Large intestine (tissue), 3 donors: ENCODE data around the gene FBXO24. TPM values are rescaled to one million over a fixed set of nuclear protein-coding genes. Genes with fewer than 3 reads are reported as not detected.

Experiments
- DNase-seq, 2 donors: peaks; one replicate each; pipeline versions ENCODE4 v3.0.0 to v3.0.0-alpha.2; 2013
- H3K27ac ChIP-seq: one replicate; pipeline ENCODE4 v1.5.1; 2013; ENCODE audit warnings: low read length
- H3K27me3 ChIP-seq: 2 replicates; pipeline ENCODE4 v1.6.1; 2013; ENCODE audit warnings: low read length; ENCODE audit not compliant: control insufficient read depth, insufficient read depth
- H3K36me3 ChIP-seq: 2 replicates; pipeline ENCODE4 v1.6.1; 2013; ENCODE audit warnings: low read length; ENCODE audit not compliant: control insufficient read depth, insufficient read depth
- H3K4me1 ChIP-seq: one replicate; pipeline ENCODE4 v1.6.1; 2013; ENCODE audit warnings: low read length; ENCODE audit not compliant: control insufficient read depth, insufficient read depth
- H3K4me3 ChIP-seq: one replicate; pipeline ENCODE4 v1.5.1; 2013; ENCODE audit warnings: low read length
- H3K9me3 ChIP-seq: one replicate; pipeline ENCODE4 v1.6.1; 2013; ENCODE audit warnings: mild to moderate bottlenecking, low read depth, low read length, moderate library complexity; ENCODE audit not compliant: control insufficient read depth
- WGBS: methylation state at CpG from one replicate; pipeline ENCODE4 v1.1.5; 2013; ENCODE audit warnings: low lambda C conversion rate; ENCODE audit not compliant: insufficient coverage; 5-methylcytosine and 5-hydroxymethylcytosine counted together
- polyA plus RNA-seq: library from polyadenylated mRNA; unstranded; fragments of 120-200 nt; gene quantifications from one replicate; pipeline ENCODE4 v1.2.1, GENCODE V29; 2013

The FBXO24 gene
- polyA plus RNA-seq, 1 donor, result 0.88 TPM

GRCh38 chr7:100574362-100575205 lies 11.5 kb upstream of the FBXO24 start:
- peaks cover 11% of the 10 kb centered on the region for H3K4me1 ChIP-seq
- DNase-seq, result no peak
- H3K27me3 ChIP-seq, result peaks cover 9% of the 10 kb centered on the region
- H3K27ac ChIP-seq, result no peak overlapping the region
- peaks cover 53% of the 10 kb centered on the region for H3K36me3 ChIP-seq
- no CpG with 5 or more reads among the region's 44 CpGs for WGBS
- H3K9me3 ChIP-seq, result no peaks in the 10 kb centered on the region
- H3K4me3 ChIP-seq, result no peak overlapping the region

DNA sequence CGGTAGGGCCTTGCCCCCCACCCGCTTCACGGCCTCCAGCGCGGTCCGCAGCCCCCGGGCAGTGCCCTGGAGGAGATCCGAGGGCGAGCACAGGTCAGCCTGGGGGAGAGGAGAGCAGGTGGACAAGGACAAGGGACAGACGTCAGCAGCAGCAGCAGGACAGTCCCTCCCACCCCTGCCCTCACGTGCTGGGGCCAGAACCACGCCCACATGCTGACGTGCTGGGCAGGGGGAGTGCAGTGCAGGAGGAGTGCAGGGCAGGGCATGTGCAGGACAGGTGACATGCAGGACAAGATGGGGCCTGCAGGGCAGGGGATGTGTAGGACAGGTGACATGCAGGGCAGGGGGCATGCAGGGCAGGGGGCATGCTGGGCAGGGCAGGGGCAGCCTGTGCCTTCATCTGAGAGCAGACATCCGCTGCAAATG lies 10.9 kb upstream of the FBXO24 start:
- H3K9me3 ChIP-seq, result no peaks in the 10 kb centered on the region
- no peak overlapping the region for H3K27ac ChIP-seq
- H3K4me1 ChIP-seq, result peaks cover 8% of the 10 kb centered on the region
- peaks cover 59% of the 10 kb centered on the region for H3K36me3 ChIP-seq
- no peak overlapping the region for H3K4me3 ChIP-seq
- no peak for DNase-seq
- WGBS, result no CpG with 5 or more reads among the region's 14 CpGs
- peaks cover 7% of the 10 kb centered on the region for H3K27me3 ChIP-seq

DNA sequence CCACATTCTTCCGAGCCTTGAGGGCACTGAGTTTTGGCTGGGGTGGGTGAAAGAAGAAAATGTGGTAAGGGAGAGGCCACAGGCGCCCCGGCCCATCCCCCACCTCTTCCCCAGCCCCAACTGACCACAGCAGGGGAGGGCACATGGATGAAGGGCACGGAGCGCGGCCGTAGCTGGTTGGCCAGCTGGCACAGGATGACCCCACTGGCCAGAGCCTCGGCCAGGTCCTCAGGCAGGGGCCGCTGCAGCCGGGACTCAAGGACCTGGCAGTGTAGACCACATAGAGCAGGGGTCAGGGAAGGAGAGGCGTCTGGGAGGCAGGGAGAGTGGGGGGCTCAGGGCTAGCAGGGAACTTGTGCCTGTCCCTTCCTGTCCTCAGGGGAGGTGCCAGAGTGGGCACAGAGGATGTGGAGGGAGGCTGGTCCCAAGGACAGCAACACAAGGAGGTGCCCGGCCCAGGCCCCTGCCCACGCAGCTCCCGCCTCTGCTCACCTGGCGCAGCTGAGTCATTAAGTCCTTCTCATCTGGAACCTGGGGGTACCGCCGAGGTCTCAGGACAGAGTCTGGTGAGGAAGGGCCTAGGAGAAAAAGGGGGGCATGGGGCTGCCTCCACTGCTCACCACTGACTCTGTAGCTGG lies 10.3 kb upstream of the FBXO24 start:
- peaks cover 6% of the 10 kb centered on the region for H3K27me3 ChIP-seq
- no peak overlapping the region for H3K27ac ChIP-seq
- H3K4me3 ChIP-seq, result no peak overlapping the region
- no peaks in the 10 kb centered on the region for H3K9me3 ChIP-seq
- H3K36me3 ChIP-seq, result peaks cover 65% of the 10 kb centered on the region
- peaks cover 1% of the 10 kb centered on the region for H3K4me1 ChIP-seq
- DNase-seq, result no peak
- WGBS, result no CpG with 5 or more reads among the region's 17 CpGs

DNA sequence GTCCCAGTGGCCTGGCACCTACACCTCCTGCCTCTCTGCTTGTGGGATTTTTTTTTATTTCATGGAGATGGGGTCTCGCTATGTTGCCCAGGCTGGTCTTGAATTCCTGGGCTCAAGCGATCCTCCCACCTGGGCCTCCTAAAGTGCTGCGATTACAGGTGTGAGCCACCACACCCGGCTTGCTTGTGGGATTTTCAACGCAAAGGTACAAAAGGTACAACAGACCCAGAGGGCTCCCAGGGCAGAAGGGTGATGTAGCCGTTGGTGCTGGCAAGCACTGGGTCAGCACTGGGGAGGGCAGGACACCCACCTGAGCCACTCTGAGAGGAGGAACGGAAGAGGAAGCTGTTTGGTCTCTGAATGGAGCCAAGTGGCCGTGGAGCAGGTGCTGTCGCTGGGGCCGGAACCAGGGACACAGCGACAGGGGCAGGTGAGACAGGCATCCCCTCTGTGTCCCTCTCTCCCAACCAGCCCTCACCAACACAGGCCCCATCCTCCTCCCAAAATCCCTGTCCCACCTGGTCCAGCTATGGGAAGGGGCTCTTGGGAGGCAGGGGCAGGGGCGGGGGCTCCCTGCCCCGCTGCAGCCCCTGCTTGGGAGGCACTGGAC lies 9.6 kb upstream of the FBXO24 start:
- peaks cover 71% of the 10 kb centered on the region for H3K36me3 ChIP-seq

GRCh38 chr7:100577103-100577502 lies 9.0 kb upstream of the FBXO24 start:
- Histone ChIP-seq H3K27ac (no peak overlapping the region), H3K27me3 (no peaks in the 10 kb centered on the region), H3K4me3 (no peak overlapping the region), H3K4me1 (peaks cover under 1% of the 10 kb centered on the region), H3K36me3 (peaks cover 77% of the 10 kb centered on the region), H3K9me3 (no peaks in the 10 kb centered on the region)
- WGBS, result no CpG with 5 or more reads among the region's 24 CpGs
- DNase-seq, result no peak

More for the DNA sequence above, 9.6 kb upstream of the FBXO24 start:
- no peak for DNase-seq
- Histone ChIP-seq H3K9me3 (no peaks in the 10 kb centered on the region), H3K27ac (no peak overlapping the region), H3K4me1 (no peaks in the 10 kb centered on the region), H3K4me3 (no peak overlapping the region), H3K27me3 (no peaks in the 10 kb centered on the region)
- no CpG with 5 or more reads among the region's 13 CpGs for WGBS

DNA sequence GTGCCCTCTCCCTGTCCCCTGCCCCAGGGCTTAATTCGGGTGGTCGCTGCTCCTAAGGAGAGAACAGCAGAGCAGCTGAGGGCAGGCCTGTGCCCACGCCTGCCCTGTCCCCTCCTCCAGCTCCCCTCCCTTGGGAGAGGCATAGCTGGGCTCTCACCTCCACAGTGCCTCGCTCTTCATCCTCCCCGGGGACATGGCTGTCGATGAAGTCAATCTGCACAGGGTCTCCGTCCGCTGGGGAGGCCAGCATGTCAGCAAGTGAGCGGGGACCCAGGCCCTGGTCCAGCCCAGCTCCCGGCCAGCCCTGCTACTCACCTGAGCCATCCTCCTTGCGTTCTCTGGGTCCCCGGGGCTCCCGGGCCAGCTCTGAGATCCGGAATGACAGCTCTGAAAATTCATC lies 8.6 kb upstream of the FBXO24 start:
- DNase-seq, result no peak
- H3K36me3 ChIP-seq, result peaks cover 81% of the 10 kb centered on the region
- no peaks in the 10 kb centered on the region for H3K9me3 ChIP-seq
- H3K4me3 ChIP-seq, result no peak overlapping the region
- H3K27ac ChIP-seq, result no peak overlapping the region
- no peaks in the 10 kb centered on the region for H3K27me3 ChIP-seq
- H3K4me1 ChIP-seq, result peaks cover 5% of the 10 kb centered on the region
- WGBS, result no CpG with 5 or more reads among the region's 14 CpGs

DNA sequence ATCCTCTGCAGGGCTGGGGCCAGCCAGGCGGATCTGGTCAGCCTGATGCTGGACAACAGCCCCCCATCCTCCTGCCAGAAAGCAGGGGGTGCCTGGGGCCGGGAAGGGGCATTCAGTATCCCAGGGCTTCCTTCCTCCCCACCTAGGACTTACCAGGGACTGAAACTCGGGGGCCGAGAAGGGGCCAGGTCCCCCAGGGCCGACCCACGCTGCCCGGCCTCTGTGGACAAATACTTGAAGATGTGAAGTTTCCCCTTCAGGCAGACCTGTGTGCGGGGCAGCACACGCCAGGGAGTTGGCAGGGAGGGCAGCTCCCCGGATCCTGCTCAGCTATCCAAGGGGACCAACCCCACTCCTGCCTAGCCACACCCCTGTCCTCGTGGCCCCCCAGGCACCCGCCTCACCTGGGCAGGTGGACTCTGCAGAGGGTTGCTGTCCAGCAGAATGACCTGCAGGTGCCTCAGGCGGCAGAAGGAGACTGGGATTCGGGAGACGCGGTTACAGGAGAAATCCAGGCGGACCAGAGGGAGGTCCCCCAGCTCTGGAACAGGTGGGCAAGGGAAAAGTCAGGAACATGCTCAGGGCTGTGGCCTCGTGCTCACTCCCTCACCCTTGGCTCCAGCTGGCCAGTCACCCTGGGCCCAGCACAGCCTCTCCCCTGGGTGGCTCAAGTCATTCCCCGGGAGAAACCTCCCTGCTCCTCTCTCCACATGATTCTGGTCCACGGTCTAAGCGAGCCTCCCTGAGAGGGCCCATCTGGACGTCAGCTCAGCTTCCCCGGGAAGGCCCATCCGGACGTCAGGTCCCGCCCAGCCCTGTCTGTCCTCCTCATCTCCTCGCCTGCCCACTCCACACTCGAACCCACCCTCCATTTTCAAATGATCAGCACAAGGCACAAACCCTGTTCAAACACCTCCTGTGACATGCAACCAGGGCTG lies 7.6 kb upstream of the FBXO24 start:
- peaks cover 15% of the 10 kb centered on the region for H3K4me1 ChIP-seq
- no peak overlapping the region for H3K4me3 ChIP-seq
- no CpG with 5 or more reads among the region's 28 CpGs for WGBS
- no peaks in the 10 kb centered on the region for H3K9me3 ChIP-seq
- no peak for DNase-seq
- H3K36me3 ChIP-seq, result peaks cover 82% of the 10 kb centered on the region
- H3K27ac ChIP-seq, result no peak overlapping the region
- H3K27me3 ChIP-seq, result no peaks in the 10 kb centered on the region

- H3K4me3 ChIP-seq, result no peak overlapping the region
- no peak overlapping the region for H3K27ac ChIP-seq
- H3K9me3 ChIP-seq, result no peaks in the 10 kb centered on the region
- WGBS, result 100% methylated on average over 1 of the region's 11 CpGs
- no peaks in the 10 kb centered on the region for H3K27me3 ChIP-seq
- DNase-seq, result no peak
- H3K36me3 ChIP-seq, result peaks cover 66% of the 10 kb centered on the region
- H3K4me1 ChIP-seq, result peaks cover 28% of the 10 kb centered on the region
These were observed 5.5 kb upstream of the FBXO24 start for GRCh38 chr7:100580466-100581283.

DNA sequence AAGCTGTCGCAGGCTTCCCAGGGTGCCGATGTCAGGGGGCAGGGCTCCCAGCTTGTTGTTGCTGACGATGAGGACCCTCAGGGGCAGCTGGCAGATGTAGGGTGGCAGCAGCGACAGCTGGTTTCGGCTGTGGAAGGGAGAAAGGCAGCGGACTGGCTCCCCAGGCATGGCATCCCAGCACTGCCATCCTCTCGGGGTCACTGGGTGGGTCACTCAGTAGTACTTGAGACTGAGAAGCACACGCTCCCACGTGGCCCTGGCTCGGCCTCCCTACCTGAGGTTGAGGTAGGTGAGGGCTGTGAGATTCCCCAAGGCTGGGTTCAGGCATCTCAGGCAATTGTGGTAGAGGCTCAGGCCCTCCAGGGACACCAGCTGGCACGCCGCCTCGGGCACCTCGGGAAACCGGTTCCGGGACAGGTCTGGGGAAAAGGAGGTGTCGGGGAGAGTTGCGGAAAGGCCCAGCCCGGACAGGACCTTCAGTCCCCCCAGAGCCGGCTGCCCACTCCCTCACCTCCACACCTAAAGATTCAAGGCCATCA lies 4.0 kb upstream of the FBXO24 start:
- H3K9me3 ChIP-seq, result no peaks in the 10 kb centered on the region
- no peaks in the 10 kb centered on the region for H3K27me3 ChIP-seq
- H3K4me3 ChIP-seq, result peak overlapping the region; percentile 95
- no peak for DNase-seq
- peaks cover 51% of the 10 kb centered on the region for H3K36me3 ChIP-seq
- peaks cover 28% of the 10 kb centered on the region for H3K4me1 ChIP-seq
- H3K27ac ChIP-seq, result peak overlapping the region; percentile 99
- WGBS, result no CpG with 5 or more reads among the region's 20 CpGs
